Nephron (organoid): ENCODE data around the gene KRTAP2-3.
"Not testable (repeated sequence)": the region's sequence is repeated elsewhere in the genome, so short reads cannot be mapped to it uniquely, and the experiment has no call there.

Source experiments
- H3K27ac Mint-ChIP-seq, 3 experiments: 2 replicates each; pipeline ENCODE4 v1.8.0; 2020; ENCODE audit warnings: mixed read lengths in 3 of 3, mild to moderate bottlenecking in 2 of 3, moderate library complexity in 1 of 3
- H3K27me3 Mint-ChIP-seq: 2 replicates; pipeline ENCODE4 v1.8.0; 2021; ENCODE audit warnings: low read depth, mild to moderate bottlenecking, moderate library complexity, mixed read lengths
- H3K36me3 Mint-ChIP-seq: 2 replicates; pipeline ENCODE4 v1.8.0; 2020; ENCODE audit warnings: low read depth, mixed read lengths
- H3K4me1 Mint-ChIP-seq: 2 replicates; pipeline ENCODE4 v1.8.0; 2020; ENCODE audit warnings: mixed read lengths
- H3K4me3 Mint-ChIP-seq, 3 experiments: 2 replicates each; pipeline ENCODE4 v1.8.0; 2020; ENCODE audit warnings: mild to moderate bottlenecking in 3 of 3, mixed read lengths in 3 of 3, moderate library complexity in 2 of 3
- H3K9me3 Mint-ChIP-seq: 2 replicates; pipeline ENCODE4 v1.8.0; 2020; ENCODE audit warnings: mixed read lengths
- CTCF ChIP-seq, 3 experiments: fragments of 200-600 bp; sonication (generic); IDR thresholded peaks; one replicate each; pipeline ENCODE4 v1.5.0; 2021; ENCODE audit warnings: antibody characterized with exemption in 3 of 3; ENCODE audit not compliant: unreplicated experiment in 3 of 3

KRTAP2-3 gene

GRCh38 chr17:41065829-41066624, 6.1 kb upstream of the KRTAP2-3 start, which contains the start of gene KRTAP2-4:
TSS of gene KRTAP2-4 (minus strand) at chr17:41065879. CDS start at chr17:41065845, 34 bp downstream.
- Mint-ChIP-seq H3K27me3 (peaks cover 7% of the 10 kb centered on the region), H3K27ac (no peak within 1 kb of the TSS), H3K9me3 (no peaks in the 10 kb centered on the region), H3K36me3 (no peaks in the 10 kb centered on the region), H3K4me1 (no peaks in the 10 kb centered on the region), H3K4me3 (no peak within 1 kb of the TSS)
- no peak for TF ChIP-seq CTCF (IDR thresholded peaks at IDR 0.05; ENCODE audit: unreplicated experiment in 3 of 3)

- not testable (repeated sequence) for H3K4me1 Mint-ChIP-seq, H3K9me3 Mint-ChIP-seq, H3K27ac Mint-ChIP-seq, H3K27me3 Mint-ChIP-seq, H3K4me3 Mint-ChIP-seq, H3K36me3 Mint-ChIP-seq
These were observed 5.2 kb upstream of the KRTAP2-3 start for GRCh38 chr17:41065016-41065689.

- no peaks in the 10 kb centered on the region for H3K4me1 Mint-ChIP-seq
- H3K9me3 Mint-ChIP-seq: no peaks in the 10 kb centered on the region
- peaks cover 7% of the 10 kb centered on the region for H3K27me3 Mint-ChIP-seq
- H3K4me3 Mint-ChIP-seq: no peak overlapping the region
- TF ChIP-seq CTCF (IDR thresholded peaks at IDR 0.05; ENCODE audit: unreplicated experiment in 3 of 3): no peak
- H3K27ac Mint-ChIP-seq: no peak overlapping the region
- H3K36me3 Mint-ChIP-seq: no peaks in the 10 kb centered on the region
These were observed 4.4 kb upstream of the KRTAP2-3 start for GRCh38 chr17:41064301-41064700.

GRCh38 chr17:41063449-41063848, 3.5 kb upstream of the KRTAP2-3 start:
- TF ChIP-seq CTCF (IDR thresholded peaks at IDR 0.05; ENCODE audit: unreplicated experiment in 3 of 3): no peak
- Mint-ChIP-seq H3K27ac (no peak overlapping the region), H3K27me3 (peaks cover 8% of the 10 kb centered on the region), H3K4me3 (no peak overlapping the region), H3K9me3 (no peaks in the 10 kb centered on the region), H3K36me3 (no peaks in the 10 kb centered on the region), H3K4me1 (no peaks in the 10 kb centered on the region)

GRCh38 chr17:41061964-41062363, 2.0 kb upstream of the KRTAP2-3 start:
- no peak for TF ChIP-seq CTCF (IDR thresholded peaks at IDR 0.05; ENCODE audit: unreplicated experiment in 3 of 3)
- Mint-ChIP-seq H3K27ac (no peak overlapping the region), H3K4me3 (no peak overlapping the region), H3K4me1 (no peaks in the 10 kb centered on the region), H3K27me3 (peaks cover 7% of the 10 kb centered on the region), H3K36me3 (no peaks in the 10 kb centered on the region), H3K9me3 (no peaks in the 10 kb centered on the region)

- H3K4me1 Mint-ChIP-seq, H3K9me3 Mint-ChIP-seq, H3K36me3 Mint-ChIP-seq, H3K4me3 Mint-ChIP-seq, H3K27ac Mint-ChIP-seq, H3K27me3 Mint-ChIP-seq: not testable (repeated sequence)
These were observed 450 bp downstream of the KRTAP2-3 start for GRCh38 chr17:41059276-41060051.
